ENCODE results near the gene HMGN4. TPM values are rescaled to one million over a fixed set of nuclear protein-coding genes. Genes with fewer than 3 reads are reported as not detected.
A peak's percentile ranks its signal among the peaks of the same experiment; 100 is the strongest.
"Not testable (repeated sequence)": the region's sequence is repeated elsewhere in the genome, so short reads cannot be mapped to it uniquely, and the experiment has no call there.

The HMGN4 gene
- total RNA-seq, 1 experiment from 2014 or later = 29.6 TPM

GRCh38 chr6:26507658-26508057, 30.5 kb upstream of the HMGN4 start:
- no TSS peak for BruUV-seq (replicated peaks)
- DNase-seq = no peak
- Mint-ChIP-seq H3K4me3 (ENCODE audit: unreplicated experiment) (no peak overlapping the region), H3K4me1 (ENCODE audit: low read depth, unreplicated experiment) (peaks cover 17% of the 10 kb centered on the region), H3K36me3 (ENCODE audit: insufficient read depth, unreplicated experiment) (peaks cover 6% of the 10 kb centered on the region), H3K9me3 (ENCODE audit: unreplicated experiment) (no peaks in the 10 kb centered on the region), H3K27ac (ENCODE audit: unreplicated experiment) (no peak overlapping the region), H3K27me3 (ENCODE audit: insufficient read depth, unreplicated experiment) (no peaks in the 10 kb centered on the region)
- Histone ChIP-seq H3K27me3 (replicated peaks; ENCODE audit: control insufficient read depth, insufficient read depth, low read length) (no peaks in the 10 kb centered on the region), H3K9me3 (no peaks in the 10 kb centered on the region), H3K4me3 (ENCODE audit: low read depth, low read length) (no peak overlapping the region), H3K36me3 (ENCODE audit: control insufficient read depth, insufficient read depth, low read length) (no peaks in the 10 kb centered on the region), H3K4me1 (peaks cover 4% of the 10 kb centered on the region)
- CTCF ChIA-PET = no interaction called here
- intact Hi-C loops (cut with micrococcal nuclease; ENCODE audit: unreplicated experiment) = no loop called here
- POLR2A ChIA-PET = no interaction called here
- TF ChIP-seq, protein P1, sequence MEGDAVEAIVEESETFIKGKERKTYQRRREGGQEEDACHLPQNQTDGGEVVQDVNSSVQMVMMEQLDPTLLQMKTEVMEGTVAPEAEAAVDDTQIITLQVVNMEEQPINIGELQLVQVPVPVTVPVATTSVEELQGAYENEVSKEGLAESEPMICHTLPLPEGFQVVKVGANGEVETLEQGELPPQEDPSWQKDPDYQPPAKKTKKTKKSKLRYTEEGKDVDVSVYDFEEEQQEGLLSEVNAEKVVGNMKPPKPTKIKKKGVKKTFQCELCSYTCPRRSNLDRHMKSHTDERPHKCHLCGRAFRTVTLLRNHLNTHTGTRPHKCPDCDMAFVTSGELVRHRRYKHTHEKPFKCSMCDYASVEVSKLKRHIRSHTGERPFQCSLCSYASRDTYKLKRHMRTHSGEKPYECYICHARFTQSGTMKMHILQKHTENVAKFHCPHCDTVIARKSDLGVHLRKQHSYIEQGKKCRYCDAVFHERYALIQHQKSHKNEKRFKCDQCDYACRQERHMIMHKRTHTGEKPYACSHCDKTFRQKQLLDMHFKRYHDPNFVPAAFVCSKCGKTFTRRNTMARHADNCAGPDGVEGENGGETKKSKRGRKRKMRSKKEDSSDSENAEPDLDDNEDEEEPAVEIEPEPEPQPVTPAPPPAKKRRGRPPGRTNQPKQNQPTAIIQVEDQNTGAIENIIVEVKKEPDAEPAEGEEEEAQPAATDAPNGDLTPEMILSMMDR (IDR thresholded peaks at IDR 0.05; ENCODE audit: insufficient read depth in 1 of 2, low read depth in 1 of 2, low read length in 1 of 2, severe bottlenecking in 1 of 2, unreplicated experiment in 1 of 2) = no peak

GRCh38 chr6:26511033-26511432, 27.1 kb upstream of the HMGN4 start:
- POLR2A ChIA-PET; H3K27ac Mint-ChIP-seq (ENCODE audit: unreplicated experiment); H3K9me3 Mint-ChIP-seq (ENCODE audit: unreplicated experiment); H3K4me3 ChIP-seq (ENCODE audit: low read depth, low read length); DNase-seq; H3K36me3 ChIP-seq (ENCODE audit: control insufficient read depth, insufficient read depth, low read length); H3K27me3 Mint-ChIP-seq (ENCODE audit: insufficient read depth, unreplicated experiment); H3K4me3 Mint-ChIP-seq (ENCODE audit: unreplicated experiment); H3K36me3 Mint-ChIP-seq (ENCODE audit: insufficient read depth, unreplicated experiment); H3K9me3 ChIP-seq; intact Hi-C loops (cut with micrococcal nuclease; ENCODE audit: unreplicated experiment); CTCF ChIA-PET; BruUV-seq (replicated peaks); H3K27me3 ChIP-seq (replicated peaks; ENCODE audit: control insufficient read depth, insufficient read depth, low read length): not testable (repeated sequence)
- peaks cover 27% of the 10 kb centered on the region for H3K4me1 ChIP-seq
- peaks cover 35% of the 10 kb centered on the region for H3K4me1 Mint-ChIP-seq (ENCODE audit: low read depth, unreplicated experiment)

DNA sequence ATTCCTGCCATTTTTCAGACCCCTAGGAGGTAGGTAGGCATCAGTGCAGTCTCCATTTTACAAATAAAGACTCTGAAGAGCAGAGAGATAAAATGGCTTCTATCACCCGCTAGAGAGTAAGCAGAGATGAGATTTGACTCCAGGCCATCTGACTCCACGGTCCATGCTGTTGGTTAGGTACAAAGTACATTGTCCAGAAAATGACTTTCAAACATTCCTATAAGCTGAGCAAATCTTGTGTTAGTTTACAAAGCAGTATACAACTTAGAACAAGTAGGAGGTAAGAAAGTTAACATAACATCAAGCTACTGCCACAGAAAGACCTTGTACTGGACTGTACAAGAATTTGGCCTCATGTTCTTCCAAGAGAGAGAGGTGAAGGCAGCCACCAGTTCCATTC, 23.2 kb upstream of the HMGN4 start:
- Mint-ChIP-seq H3K27me3 (ENCODE audit: insufficient read depth, unreplicated experiment) (no peaks in the 10 kb centered on the region), H3K27ac (ENCODE audit: unreplicated experiment) (peak overlapping the region; percentile 82), H3K4me1 (ENCODE audit: low read depth, unreplicated experiment) (peaks cover 30% of the 10 kb centered on the region), H3K4me3 (ENCODE audit: unreplicated experiment) (peak overlapping the region; percentile 44), H3K36me3 (ENCODE audit: insufficient read depth, unreplicated experiment) (peaks cover under 1% of the 10 kb centered on the region), H3K9me3 (ENCODE audit: unreplicated experiment) (no peaks in the 10 kb centered on the region)
- H3K27me3 ChIP-seq (replicated peaks; ENCODE audit: control insufficient read depth, insufficient read depth, low read length) = no peaks in the 10 kb centered on the region
- no peaks in the 10 kb centered on the region; the same call in 1 of the 2 replicates for H3K36me3 ChIP-seq (ENCODE audit: control insufficient read depth, insufficient read depth, low read length)
- BruUV-seq (replicated peaks) = no TSS peak
- TF ChIP-seq, protein P1 (IDR thresholded peaks at IDR 0.05; ENCODE audit: insufficient read depth in 1 of 2, low read depth in 1 of 2, low read length in 1 of 2, severe bottlenecking in 1 of 2, unreplicated experiment in 1 of 2) = no peak
- peaks cover 32% of the 10 kb centered on the region for H3K4me1 ChIP-seq
- ChIA-PET CTCF (interaction anchor here (0.5 to 0.7 kb wide), 2 partner anchors 34 to 57 kb away, joined by 3 read pairs; no protein-coding TSS in a partner anchor), POLR2A (interaction anchor here (0.6 kb wide), 1 partner anchor 441 kb away, joined by 4 read pairs; no protein-coding TSS in a partner anchor)
- H3K9me3 ChIP-seq = no peaks in the 10 kb centered on the region
- peak; percentile 60 to 64 for DNase-seq
- no peak overlapping the region for H3K4me3 ChIP-seq (ENCODE audit: low read depth, low read length)
- intact Hi-C loops (cut with micrococcal nuclease; ENCODE audit: unreplicated experiment) = loop anchor here (1.0 to 2.0 kb wide), 2 partner anchors 13 to 40 kb away; no protein-coding TSS in a partner anchor
